HG03139 (cell line): ENCODE results near the gene TMPRSS11E.
"Not testable (repeated sequence)": the region's sequence is repeated elsewhere in the genome, so short reads cannot be mapped to it uniquely, and the experiment has no call there.

Source experiments
- ATAC-seq: cut with Tn5 transposase; IDR thresholded peaks from one replicate; pipeline ENCODE4 v1.9.1; 2021; ENCODE audit not compliant: unreplicated experiment

TMPRSS11E gene, protein sequence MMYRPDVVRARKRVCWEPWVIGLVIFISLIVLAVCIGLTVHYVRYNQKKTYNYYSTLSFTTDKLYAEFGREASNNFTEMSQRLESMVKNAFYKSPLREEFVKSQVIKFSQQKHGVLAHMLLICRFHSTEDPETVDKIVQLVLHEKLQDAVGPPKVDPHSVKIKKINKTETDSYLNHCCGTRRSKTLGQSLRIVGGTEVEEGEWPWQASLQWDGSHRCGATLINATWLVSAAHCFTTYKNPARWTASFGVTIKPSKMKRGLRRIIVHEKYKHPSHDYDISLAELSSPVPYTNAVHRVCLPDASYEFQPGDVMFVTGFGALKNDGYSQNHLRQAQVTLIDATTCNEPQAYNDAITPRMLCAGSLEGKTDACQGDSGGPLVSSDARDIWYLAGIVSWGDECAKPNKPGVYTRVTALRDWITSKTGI

DNA sequence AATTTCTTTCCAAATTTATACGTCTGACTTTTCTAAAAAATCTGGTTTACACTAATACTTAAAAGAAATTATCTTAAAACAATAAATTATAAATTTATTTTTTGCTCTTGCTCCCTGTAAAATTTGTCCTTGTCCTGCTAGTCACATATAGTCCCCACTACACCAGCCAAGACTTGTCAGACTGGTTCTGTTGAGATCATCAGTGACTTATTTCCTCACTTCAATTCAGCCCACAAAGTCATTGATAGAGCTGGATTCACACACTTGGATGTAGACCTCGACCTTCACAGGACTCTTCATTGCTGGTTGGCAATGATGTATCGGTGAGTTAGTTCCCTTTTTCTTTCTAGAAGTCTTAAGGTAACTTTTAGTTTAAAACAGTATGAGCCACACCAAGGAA is at the start of gene TMPRSS11E:
TMPRSS11E (plus strand) TSS at position 263 of the 400 bp plus-strand sequence; CDS start at position 313, 50 bp downstream.
- ATAC-seq = no peak

DNA sequence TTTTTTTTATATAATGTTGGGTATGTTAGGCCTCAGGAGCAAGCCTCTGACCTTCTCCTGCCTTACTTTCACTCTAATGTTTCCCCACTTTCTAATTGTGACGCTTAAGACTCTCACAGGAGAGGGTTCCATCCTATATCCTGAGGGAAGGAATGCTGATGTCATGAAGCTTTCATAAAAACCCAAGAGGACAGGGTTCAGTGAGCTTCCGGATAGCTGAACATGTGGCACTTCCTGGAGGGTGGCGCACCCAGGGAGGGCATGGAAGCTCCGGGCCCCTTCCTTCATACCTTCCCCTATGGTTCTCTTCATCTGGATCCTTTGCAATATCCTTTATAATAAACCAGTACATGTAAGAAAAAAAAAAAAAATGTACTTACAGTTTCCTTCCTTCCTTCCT is 48.0 kb upstream of the TMPRSS11E start:
- ATAC-seq = no peak

DNA sequence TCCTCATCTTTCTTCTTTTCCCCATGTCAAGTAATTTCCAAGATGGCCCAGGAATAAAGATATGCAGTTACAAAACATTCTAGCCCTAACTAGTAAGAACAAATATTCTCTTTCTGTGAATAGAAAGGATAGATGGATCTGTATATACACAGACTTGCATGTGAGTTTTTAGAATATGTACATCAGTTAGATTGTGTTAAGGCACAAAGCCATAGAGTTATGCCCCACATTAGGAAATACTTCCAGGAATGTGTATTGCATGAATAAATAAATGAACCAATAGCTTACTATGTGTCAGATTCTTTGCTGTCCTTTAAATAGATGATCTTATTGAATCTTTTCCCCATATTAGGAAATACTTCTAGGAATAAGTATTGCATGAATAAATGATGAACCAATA is 46.0 kb upstream of the TMPRSS11E start:
- no peak for ATAC-seq

DNA sequence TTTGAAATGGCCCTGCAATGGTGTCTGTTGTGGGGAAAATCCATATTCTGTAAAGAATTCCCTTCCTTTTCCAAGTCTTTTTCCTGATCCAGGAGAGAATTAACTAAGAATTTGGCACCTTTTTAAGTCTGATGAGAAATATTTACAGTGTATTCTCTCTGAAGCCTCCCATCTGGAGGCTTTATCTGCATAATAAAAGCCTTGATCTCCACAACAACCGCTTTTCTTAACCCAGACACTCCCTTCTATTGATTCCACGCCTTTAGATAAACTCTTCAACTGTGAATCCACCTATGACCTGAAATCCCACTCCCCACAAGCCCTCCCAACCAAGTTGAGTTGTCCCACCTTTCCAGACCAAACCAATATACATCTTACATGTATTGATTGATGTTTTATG is 43.1 kb upstream of the TMPRSS11E start:
- ATAC-seq = no peak

DNA sequence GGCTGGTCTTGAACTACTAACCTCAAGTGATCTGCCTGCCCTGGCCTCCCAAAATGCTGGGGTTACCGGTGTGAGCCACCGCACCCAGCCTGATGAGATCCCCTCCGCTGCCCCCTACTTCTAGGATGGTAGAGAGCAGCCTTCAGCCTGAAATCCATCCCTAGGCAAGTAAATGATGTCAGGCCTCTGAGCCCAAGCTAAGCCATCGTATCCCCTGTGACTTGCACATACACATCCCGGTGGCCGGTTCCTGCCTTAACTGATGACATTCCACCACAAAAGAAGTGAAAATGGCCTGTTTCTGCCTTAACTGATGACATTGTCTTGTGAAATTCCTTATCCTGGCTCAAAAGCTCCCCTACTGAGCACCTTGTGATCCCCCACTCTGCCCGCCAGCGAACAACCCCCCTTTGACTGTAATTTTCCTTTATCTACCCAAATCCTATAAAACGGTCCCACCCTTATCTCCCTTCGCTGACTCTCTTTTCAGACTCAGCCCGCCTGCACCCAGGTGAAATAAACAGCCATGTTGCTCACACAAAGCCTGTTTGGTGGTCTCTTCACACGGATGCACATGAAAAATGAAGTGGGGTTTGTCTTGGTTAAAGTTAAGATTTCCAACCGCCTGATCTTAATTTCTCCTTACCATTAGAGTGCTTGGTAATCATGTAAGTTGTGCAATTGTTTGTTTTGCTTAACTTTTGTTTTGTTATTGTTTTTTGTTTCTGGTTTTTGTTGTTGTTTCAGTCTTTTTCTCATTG is 41.4 kb upstream of the TMPRSS11E start:
- not testable (repeated sequence) for ATAC-seq

DNA sequence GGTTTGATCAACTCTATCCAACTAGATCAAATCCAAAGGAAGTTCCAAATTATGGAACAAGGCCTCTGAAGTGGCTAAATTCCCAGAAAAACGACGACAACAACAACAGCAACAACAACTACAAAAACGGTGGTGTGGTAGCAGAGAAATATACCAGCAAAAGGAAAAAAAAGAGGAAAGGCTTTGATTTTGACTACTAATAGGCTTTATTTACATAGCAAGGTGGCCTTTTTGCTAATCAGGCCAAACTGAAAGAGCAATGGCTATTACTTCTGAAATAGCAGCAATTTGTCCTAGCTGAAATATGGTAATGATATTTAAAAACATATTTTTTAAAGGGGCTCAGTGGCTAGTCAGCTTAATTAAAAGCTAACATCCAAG is 40.8 kb upstream of the TMPRSS11E start:
- ATAC-seq = no peak

DNA sequence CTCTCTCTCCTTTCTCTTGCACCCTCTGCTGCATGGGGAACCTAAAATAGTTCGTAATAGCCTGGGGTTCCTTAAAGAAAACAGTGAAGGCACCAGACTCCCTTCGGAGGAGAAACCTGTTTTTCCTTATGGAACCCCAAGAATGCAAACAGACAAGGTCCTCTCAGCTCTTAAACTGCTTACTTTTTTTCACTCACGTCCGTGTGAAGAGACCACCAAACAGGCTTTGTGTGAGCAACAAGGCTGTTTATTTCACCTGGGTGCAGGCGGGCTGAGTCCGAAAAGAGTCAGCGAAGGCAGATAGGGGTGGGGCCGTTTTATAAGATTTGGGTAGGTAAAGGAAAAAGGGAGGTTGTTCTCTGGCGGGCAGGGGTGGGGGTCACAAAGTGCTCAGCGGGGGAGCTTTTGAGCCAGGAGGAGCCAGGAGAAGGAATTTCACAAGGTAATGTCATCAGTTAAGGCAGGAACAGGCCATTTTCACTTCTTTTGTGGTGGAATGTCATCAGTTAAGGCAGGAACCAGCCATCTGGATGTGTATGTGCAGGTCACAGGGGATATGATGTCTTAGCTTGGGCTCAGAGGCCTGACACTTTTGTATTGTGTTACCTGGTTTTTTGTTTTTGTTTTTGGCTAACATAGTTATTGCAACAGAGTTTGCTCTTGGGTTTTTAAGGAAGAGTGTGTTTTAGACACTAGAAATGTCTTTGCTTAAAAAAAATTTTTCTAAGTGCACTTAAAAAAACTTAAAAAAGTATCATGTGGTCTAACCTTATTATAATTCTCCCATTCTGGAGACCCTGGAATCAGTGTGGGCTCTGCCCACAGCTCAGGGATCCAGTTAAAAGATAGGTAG is 40.0 kb upstream of the TMPRSS11E start:
- not testable (repeated sequence) for ATAC-seq

DNA sequence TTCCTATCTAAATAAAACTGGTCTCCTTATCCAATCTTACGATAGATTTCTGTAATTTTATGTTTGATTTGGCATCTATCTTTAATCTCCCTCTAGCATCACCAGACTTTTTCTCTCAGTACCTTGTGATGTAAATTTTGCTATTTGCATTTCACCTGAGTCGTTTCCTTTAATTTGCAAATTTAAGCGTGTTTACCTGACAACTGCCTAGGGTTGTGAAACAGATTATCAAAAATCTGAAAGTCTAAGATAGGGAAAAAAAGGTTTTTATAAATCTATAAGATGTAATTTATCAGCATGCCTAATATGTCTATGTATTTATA is 39.4 kb upstream of the TMPRSS11E start:
- ATAC-seq = no peak

DNA sequence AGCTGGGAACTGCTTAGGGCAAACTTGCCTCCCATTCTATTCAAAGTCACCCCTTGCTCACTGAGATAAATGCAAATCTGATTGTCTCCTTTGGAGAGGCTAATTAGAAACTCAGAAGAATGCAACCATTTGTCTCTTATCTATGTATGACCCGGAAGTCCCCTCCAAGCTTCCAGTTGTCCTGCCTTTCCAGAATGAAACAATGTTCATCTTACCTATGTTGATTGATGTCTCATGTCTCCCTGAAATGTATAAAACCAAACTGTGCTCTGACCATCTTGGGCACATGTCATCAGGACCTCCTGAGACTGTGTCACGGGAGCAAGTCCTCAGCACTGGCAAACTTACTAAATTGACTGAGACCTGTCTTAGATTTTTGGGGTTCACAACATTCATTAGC is 37.1 kb upstream of the TMPRSS11E start:
- no peak for ATAC-seq

DNA sequence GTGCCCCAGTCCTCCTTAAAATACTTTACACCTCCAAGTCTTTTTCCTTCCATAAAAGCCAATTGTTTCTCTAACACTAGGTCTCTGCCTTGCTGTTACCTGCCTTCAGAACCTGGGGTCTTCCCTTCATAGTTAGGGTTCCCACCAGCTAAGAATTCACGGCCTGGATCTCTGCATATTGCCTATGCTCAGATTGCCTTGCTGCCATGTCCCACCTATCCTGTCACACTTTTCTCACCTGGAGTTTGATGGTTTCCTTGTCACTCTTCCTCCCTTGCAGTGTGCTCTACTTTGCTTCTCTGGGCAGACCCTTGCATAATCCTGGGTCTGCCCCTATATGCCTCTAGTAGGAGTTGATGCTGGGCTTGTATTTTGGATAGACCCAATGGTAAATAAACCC is 36.6 kb upstream of the TMPRSS11E start:
- no peak for ATAC-seq

DNA sequence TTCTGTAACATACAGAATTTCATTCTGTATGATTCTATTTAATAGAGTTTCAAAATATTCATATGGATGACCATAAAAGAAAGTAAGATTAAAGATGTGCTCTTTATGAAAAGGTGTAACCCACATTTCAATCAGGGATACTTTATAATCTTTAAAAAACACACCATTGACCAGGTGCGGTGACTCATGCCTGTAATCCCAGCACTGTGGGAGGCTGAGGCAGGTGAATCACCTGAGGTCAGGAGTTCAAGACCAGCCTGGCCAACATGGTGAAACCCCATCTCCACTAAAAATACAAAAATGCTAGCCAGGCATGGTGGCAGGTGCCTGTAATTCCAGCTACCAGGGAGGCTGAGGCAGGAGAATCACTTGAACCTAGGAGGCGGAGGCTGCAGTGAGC is 35.2 kb upstream of the TMPRSS11E start:
- ATAC-seq = not testable (repeated sequence)

DNA sequence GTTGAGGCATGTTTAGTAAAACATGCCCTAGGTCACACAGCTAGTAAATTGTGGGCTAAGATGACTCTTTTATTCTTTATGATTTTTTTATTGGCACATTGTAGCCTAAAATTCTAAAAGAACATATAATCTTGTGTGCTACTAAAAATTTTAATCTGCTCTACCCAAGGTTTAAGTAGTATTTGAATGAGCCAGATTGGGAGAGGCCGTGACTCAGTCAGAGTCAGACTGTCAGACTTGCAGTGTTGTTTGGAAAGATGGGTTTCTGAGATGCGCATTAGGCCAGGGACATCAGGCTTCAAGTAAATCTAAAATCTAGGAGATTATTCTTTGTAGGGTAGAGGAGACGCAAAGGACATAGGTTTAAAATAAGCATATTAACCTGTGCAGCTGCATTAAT is 30.7 kb upstream of the TMPRSS11E start:
- no peak for ATAC-seq

DNA sequence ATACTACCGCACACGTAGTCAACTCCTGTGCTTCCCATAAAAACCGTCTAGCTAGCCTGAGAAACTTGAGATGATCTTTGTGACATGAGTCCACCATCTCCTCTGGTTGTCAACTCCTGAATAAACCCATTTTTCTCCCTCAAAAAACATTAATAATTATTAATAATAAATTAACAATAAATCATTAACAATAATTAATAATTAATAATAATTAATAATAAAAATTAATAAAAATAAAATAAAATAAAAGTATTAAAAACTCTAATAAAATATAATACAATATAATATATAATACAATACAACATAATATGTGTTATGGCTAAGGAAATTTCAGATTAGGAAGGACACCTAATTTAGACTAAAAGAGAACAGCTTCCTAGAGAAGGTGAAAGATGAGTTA is 20.7 kb upstream of the TMPRSS11E start:
- no peak for ATAC-seq

DNA sequence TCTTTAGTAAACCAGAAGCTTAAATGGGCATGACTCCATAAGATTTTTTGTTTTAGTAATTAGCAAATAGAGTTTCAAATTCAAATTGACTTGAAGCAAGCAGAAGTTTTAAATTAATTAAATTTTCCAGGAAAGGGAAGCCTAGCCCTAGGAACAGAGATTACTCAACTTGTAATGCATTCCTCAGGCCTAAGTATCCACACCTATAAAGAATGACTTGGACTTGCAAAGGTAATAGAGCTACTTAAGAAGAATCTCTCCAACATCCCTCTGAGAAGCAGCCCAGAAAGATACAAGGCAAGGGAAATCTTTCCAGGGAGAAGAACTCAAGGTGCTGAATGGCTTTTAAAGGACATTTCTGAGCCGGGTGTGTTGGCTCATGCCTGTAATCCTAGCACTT is 16.9 kb upstream of the TMPRSS11E start:
- no peak for ATAC-seq

DNA sequence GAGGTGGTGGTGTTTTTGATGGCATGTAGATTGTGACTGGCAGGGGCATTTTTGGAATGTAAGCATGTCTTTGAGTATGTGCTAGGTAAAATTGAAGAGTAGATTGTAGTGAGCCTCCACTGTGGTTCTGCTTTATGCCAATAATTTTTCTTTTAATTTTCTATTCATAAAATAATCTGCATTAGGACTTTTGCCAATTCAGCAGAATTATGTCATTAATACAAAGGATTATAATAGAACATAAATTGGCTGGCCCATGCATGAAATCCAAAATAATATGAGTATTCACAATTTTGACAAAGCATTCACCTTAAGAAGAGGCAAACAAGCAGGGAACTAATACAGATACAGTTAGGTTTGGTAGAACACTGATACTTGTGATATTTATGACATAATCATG is 14.9 kb upstream of the TMPRSS11E start:
- ATAC-seq = no peak

DNA sequence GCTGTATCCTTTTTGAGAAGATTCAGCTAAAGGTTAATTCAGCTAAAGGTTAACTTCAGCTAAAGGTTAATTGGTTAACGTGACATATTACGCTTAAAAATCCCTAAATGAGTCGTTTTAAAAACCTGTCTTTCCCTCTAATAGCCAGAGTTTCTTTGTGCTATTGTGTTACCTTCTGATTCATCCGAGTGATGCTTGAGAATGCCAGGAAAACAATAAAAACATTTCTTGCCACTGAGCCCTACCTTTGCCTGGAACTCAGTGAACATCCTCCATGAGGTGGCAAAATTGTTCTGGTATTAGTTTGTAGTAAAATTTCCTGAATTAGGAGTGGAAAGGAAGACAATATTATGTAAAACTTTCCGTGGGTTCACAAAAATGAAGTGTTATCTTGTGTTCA is 13.7 kb upstream of the TMPRSS11E start:
- ATAC-seq = no peak

DNA sequence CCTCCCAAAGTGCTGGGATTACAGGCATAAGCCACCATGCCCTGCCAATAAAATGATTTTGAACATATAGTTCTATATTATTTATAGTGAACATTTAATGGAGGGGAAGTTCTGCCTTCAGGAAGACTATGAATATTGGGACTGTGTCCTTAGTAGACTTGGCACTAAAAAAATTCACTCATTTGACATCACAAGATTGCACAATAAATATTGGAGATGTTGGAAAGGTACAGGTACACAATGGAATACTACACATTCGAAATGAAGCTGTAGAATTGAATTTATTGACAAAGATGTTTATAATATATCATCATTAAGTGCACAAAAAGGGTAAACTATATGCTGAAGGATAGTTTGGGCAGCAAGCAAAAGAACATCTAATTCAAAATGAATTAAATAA is 13.0 kb upstream of the TMPRSS11E start:
- no peak for ATAC-seq

DNA sequence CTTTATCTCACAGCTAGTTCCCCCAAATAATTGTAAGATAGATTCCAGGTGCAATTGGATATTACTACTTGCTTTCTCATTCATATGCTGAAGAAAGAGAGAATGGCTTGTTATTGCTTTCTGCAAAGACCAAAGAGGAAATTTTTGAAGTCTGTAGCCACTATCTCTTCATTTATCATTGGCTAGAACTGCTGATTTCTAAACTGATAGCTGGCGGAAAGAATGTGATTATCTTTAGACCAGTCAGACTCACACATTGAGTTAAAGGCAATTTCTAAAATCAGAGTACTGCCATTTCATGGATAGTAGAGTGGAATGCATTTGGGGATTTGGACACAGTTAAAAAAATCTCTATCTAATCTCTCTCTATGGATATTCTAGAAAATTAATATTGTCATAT is 12.4 kb upstream of the TMPRSS11E start:
- no peak for ATAC-seq

DNA sequence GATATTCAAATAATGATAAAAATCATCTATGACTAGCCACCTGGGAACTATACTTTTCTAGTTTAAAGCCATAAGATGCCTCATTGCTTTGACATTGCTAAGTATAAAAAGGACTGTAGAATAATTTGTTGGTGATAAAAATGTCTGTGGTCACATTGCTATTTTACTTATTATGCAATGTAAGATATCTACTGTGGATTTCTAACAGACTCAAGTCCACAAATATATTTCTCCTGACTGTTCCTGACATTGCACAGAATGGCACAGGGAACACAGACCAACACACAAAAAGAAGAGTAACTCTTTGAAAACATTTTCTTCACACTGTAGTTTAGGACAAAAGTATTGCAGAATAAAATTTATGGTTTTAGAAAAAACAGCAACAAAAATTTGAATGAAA is 2.2 kb upstream of the TMPRSS11E start:
- no peak for ATAC-seq

DNA sequence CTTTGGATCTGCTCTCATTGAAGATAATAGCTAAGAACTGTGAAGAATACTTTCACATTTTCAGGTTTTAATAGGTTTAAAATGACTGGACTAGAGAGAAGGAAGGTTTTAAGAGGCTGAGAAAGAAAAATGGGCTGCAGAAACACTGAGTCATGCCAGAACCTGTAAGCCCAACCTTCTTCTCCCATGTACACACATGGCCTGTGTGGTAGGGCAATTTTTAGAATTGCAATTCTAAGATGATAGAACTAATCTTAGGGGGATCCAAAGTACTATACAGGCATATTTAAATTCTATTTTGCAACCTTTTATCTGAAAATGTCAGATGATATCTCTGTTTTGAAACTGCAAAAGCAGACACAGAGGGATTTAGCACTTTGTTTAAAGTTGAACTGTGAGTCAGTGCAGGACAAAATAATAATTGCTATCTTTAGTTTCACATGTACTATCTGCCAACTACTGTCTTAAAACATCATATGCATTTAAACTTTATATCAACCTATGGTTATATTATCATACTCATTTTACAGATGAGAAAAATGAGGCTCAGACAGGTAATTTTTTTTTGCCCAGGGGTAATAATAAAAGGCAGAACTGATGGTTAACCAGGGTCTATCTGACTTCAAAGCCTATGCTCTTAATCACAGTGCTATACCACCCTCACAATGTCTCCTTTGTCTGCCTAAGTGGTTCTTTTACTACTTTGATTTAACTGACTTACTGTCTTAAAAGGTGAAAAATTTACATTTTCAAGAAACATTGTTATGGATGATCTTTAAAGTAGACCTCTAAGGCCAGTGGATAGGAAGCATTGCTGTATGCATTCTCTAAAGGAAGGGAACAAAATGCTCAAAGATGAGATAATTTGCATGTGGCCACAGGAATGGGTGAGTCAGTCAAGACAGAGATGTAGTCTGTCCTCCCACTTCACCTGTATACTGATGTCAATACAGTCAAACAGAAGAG is 4.3 kb downstream of the TMPRSS11E start:
- ATAC-seq = peak; percentile 84
